ENCODE measurements around the gene PPM1L.

PPM1L gene

GRCh38 chr3:160755776-160756304, at the start of gene PPM1L:
TSS of gene PPM1L (plus strand) at chr3:160756231.
- no peak for TF ChIP-seq GATA2 (IDR thresholded peaks at IDR 0.05; ENCODE audit: low read depth, low read length)
- no peak for TF ChIP-seq GATA3 (IDR thresholded peaks at IDR 0.05; ENCODE audit: low read depth, low read length)

- TF ChIP-seq GATA2 (IDR thresholded peaks at IDR 0.05; ENCODE audit: low read depth, low read length) (no peak), GATA3 (IDR thresholded peaks at IDR 0.05; ENCODE audit: low read depth, low read length) (no peak)
Measured at GRCh38 chr3:160707187-160707794, 48.7 kb upstream of the PPM1L start.

DNA sequence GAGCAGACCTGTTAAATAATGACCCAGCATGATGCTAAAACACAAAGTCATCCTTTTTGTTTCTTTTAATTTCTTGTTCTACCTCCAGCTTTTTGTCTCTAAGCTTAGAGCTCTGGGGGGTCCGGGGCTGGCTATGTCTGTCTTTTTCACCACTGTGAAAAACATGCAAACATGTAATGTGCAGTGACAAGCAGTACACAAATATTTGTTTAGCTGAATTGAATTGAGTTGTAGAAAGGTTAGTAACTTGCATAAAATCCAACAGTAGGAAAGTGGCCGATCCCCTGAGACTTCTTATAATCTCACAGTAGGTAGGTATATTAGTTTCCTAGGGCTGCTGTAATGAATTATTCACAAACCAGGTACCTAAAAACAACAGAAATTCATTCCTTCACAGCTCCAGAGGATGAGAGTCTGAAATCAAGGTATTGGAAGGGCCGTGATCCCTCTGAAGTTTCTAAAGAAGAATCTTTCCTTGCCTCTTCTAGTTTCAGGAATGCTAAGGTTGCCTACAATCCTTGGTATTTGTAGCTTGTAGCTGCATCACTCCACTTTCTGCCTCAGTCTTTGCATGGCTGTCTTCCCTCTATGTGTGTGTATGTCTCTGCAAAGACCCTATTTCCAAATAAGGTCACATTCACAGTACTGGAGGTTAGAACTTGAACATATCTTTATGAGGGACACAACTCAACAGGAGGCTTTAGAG, 46.4 kb upstream of the PPM1L start:
- TF ChIP-seq GATA3 (IDR thresholded peaks at IDR 0.05; ENCODE audit: low read depth, low read length) = no peak
- TF ChIP-seq GATA2 (IDR thresholded peaks at IDR 0.05; ENCODE audit: low read depth, low read length) = no peak

- no peak for TF ChIP-seq GATA3 (IDR thresholded peaks at IDR 0.05; ENCODE audit: low read depth, low read length)
Measured at GRCh38 chr3:160719710-160720109, 36.3 kb upstream of the PPM1L start.

DNA sequence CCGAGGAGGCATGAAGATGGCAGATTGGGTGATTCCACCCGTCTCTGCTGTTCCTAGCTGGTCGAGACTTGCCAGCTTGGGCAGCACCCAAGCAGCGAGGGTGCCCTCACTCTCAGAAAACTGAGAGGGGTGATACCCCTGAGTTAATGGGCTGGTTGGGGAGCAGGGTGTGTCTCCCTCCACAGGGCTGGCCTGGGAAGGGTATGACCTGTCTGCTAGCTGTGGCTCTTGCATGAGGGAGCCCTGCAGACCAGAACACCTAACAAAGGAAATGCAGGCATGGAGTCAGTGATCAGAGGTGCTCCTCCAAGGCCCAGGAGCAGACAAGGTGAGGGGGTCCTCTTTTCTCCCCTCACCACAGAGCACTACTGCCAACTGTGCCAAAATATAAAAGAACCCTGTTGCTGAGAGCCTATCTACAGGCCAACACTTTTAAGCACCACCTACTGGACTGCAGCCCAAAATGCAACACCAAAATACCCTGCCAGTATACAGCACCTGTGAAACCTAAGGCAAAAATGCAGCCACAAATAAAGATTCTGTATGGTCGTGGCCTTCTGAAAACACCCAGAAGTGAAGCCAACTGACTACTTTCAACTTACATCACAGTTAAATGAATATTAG, 35.8 kb upstream of the PPM1L start:
- TF ChIP-seq GATA3 (IDR thresholded peaks at IDR 0.05; ENCODE audit: low read depth, low read length) (no peak), GATA2 (IDR thresholded peaks at IDR 0.05; ENCODE audit: low read depth, low read length) (no peak)

- no peak for TF ChIP-seq GATA2 (IDR thresholded peaks at IDR 0.05; ENCODE audit: low read depth, low read length)
- TF ChIP-seq GATA3 (IDR thresholded peaks at IDR 0.05; ENCODE audit: low read depth, low read length) = no peak
Measured at GRCh38 chr3:160722331-160722730, 33.7 kb upstream of the PPM1L start.

- TF ChIP-seq GATA2 (IDR thresholded peaks at IDR 0.05; ENCODE audit: low read depth, low read length) (no peak), GATA3 (IDR thresholded peaks at IDR 0.05; ENCODE audit: low read depth, low read length) (no peak)
Measured at GRCh38 chr3:160725338-160725737, 30.7 kb upstream of the PPM1L start.

DNA sequence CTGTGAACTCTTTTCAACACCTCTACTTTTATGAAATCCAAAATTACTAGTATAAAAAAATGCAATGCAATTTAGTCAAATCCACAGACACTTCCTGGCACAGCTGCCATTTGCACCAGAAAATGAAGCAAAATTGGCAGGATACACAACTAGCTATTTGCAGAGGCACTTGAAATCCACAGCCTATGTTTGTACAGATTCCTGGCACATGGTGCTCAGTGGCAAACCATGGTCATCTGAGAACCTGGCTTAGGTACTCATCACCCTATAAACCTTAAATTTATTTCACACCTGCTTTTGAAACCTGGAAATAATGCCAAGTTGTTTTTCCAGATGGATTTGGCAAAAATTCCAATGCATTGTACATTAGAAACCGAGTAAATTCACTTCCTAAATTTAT, 20.2 kb upstream of the PPM1L start:
- TF ChIP-seq GATA2 (IDR thresholded peaks at IDR 0.05; ENCODE audit: low read depth, low read length) = no peak

GRCh38 chr3:160738048-160738447, 18.0 kb upstream of the PPM1L start:
- TF ChIP-seq GATA2 (IDR thresholded peaks at IDR 0.05; ENCODE audit: low read depth, low read length) (no peak), GATA3 (IDR thresholded peaks at IDR 0.05; ENCODE audit: low read depth, low read length) (no peak)

DNA sequence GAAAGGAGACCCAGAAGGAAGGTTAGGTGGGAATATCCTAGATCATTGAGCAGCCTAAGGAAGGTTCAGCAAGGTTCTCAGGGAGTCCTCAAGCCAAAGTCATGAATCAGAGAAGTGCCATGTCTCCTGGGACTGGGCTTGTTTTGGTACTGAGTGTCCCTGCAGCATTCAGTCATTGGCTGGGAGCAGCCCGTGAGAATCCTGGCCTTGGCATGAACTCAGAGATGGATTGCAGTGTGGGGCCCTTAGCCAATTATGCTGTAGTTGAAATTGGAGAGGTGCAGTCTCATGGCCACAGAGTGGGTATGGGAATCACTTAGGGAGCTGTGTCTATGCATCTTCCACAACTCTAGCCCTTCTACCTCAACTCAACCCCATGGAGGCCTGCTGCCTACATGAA, 17.0 kb upstream of the PPM1L start:
- TF ChIP-seq GATA2 (IDR thresholded peaks at IDR 0.05; ENCODE audit: low read depth, low read length) = no peak
- TF ChIP-seq GATA3 (IDR thresholded peaks at IDR 0.05; ENCODE audit: low read depth, low read length) = no peak

DNA sequence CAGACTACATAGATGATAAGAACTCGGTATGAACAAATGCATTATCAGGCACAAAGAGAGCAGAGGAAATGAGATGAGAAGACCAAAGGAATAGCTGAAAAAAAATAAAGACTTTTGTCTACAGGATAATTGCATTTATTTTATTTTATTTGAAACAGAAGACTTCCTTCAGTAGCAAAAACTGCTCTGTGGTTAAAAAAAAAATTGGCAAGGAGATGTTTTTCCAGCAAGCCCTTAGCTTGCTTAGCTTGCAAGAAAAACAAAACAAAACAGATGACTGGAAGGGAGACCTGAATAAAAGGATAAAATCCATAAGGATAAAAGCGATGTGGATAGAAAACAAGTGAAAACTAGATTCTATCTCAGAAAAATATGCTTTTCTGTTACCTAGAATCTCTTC, 9.1 kb upstream of the PPM1L start:
- no peak for TF ChIP-seq GATA3 (IDR thresholded peaks at IDR 0.05; ENCODE audit: low read depth, low read length)
- TF ChIP-seq GATA2 (IDR thresholded peaks at IDR 0.05; ENCODE audit: low read depth, low read length) = no peak

GRCh38 chr3:160747422-160747821, 8.6 kb upstream of the PPM1L start:
- TF ChIP-seq GATA3 (IDR thresholded peaks at IDR 0.05; ENCODE audit: low read depth, low read length) (no peak), GATA2 (IDR thresholded peaks at IDR 0.05; ENCODE audit: low read depth, low read length) (no peak)

DNA sequence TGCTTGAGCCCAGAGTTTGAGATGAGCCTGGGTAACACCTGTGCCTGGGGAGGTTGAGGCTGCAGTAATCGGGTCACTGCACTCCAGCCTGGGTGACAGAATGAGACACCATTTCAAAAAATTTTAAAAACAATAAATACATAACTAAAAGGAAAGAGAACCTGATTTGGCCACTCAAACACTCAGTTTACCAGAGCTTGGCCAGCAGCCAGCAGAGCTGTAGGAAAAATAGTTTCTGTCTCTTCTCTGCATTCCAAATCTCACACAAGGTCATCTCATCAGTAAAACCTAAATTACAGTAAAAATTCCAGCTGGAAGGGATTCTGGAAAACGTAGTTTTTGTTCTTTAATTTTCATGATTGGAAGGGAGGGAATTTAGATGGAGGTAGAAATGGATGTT, 7.8 kb upstream of the PPM1L start:
- no peak for TF ChIP-seq GATA2 (IDR thresholded peaks at IDR 0.05; ENCODE audit: low read depth, low read length)
- TF ChIP-seq GATA3 (IDR thresholded peaks at IDR 0.05; ENCODE audit: low read depth, low read length) = no peak

DNA sequence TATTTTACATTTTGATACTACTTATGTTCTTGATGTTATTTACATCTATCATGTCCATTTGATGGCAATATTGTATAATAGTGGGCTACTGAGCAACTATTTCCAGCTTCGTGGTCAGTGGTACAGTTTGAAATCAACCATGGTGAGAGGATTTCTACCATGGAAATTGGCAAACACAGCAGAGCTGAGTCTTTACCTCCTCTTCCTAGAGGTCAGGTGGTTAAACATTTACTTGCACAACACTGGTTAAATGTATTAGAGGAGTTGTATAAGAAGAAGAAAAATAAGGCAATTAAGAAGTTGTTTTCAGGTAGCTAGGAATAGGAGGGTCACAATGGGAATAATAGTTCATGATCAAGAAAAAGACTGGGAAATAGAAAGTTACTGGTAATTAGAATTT, 7.2 kb upstream of the PPM1L start:
- TF ChIP-seq GATA3 (IDR thresholded peaks at IDR 0.05; ENCODE audit: low read depth, low read length) (no peak), GATA2 (IDR thresholded peaks at IDR 0.05; ENCODE audit: low read depth, low read length) (no peak)

GRCh38 chr3:160753953-160754352, 2.1 kb upstream of the PPM1L start:
- no peak for TF ChIP-seq GATA2 (IDR thresholded peaks at IDR 0.05; ENCODE audit: low read depth, low read length)
- no peak for TF ChIP-seq GATA3 (IDR thresholded peaks at IDR 0.05; ENCODE audit: low read depth, low read length)
